Stomach smooth muscle (tissue), 2 donors: Measurements from ENCODE around the gene IRAK2.
A peak's percentile ranks its signal among the peaks of the same experiment; 100 is the strongest.
"Not testable (repeated sequence)": the region's sequence is repeated elsewhere in the genome, so short reads cannot be mapped to it uniquely, and the experiment has no call there.

Experiments
- H3K27ac ChIP-seq: one replicate; pipeline ENCODE4 v1.7.0; 2013; ENCODE audit warnings: mild to moderate bottlenecking, low read length, inconsistent platforms
- H3K27me3 ChIP-seq, 2 donors: one replicate each; pipeline ENCODE4 v1.7.0; 2013; ENCODE audit warnings: low read length in 2 of 2; ENCODE audit not compliant: insufficient read depth in 2 of 2, control insufficient read depth in 1 of 2
- H3K36me3 ChIP-seq, 2 donors: one replicate each; pipeline ENCODE4 v1.7.0; 2013; ENCODE audit warnings: low read length in 2 of 2; ENCODE audit not compliant: control insufficient read depth in 2 of 2, insufficient read depth in 2 of 2
- H3K4me1 ChIP-seq: one replicate; pipeline ENCODE4 v1.7.0; 2013; ENCODE audit warnings: low read length; ENCODE audit not compliant: control insufficient read depth, insufficient read depth
- H3K4me3 ChIP-seq, 2 donors: one replicate each; pipeline ENCODE4 v1.7.0; 2013; ENCODE audit warnings: low read length in 2 of 2
- H3K9ac ChIP-seq, 2 donors: one replicate each; pipeline ENCODE4 v1.7.0; 2013; ENCODE audit warnings: low read length in 2 of 2, mild to moderate bottlenecking in 1 of 2
- H3K9me3 ChIP-seq, 2 donors: one replicate each; pipeline ENCODE4 v1.7.0; 2013; ENCODE audit warnings: low read length in 2 of 2; ENCODE audit not compliant: control insufficient read depth in 2 of 2
- donor health status: healthy.
- donor health status: Pancreatic carcinoma.

Gene IRAK2, protein sequence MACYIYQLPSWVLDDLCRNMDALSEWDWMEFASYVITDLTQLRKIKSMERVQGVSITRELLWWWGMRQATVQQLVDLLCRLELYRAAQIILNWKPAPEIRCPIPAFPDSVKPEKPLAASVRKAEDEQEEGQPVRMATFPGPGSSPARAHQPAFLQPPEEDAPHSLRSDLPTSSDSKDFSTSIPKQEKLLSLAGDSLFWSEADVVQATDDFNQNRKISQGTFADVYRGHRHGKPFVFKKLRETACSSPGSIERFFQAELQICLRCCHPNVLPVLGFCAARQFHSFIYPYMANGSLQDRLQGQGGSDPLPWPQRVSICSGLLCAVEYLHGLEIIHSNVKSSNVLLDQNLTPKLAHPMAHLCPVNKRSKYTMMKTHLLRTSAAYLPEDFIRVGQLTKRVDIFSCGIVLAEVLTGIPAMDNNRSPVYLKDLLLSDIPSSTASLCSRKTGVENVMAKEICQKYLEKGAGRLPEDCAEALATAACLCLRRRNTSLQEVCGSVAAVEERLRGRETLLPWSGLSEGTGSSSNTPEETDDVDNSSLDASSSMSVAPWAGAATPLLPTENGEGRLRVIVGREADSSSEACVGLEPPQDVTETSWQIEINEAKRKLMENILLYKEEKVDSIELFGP

DNA sequence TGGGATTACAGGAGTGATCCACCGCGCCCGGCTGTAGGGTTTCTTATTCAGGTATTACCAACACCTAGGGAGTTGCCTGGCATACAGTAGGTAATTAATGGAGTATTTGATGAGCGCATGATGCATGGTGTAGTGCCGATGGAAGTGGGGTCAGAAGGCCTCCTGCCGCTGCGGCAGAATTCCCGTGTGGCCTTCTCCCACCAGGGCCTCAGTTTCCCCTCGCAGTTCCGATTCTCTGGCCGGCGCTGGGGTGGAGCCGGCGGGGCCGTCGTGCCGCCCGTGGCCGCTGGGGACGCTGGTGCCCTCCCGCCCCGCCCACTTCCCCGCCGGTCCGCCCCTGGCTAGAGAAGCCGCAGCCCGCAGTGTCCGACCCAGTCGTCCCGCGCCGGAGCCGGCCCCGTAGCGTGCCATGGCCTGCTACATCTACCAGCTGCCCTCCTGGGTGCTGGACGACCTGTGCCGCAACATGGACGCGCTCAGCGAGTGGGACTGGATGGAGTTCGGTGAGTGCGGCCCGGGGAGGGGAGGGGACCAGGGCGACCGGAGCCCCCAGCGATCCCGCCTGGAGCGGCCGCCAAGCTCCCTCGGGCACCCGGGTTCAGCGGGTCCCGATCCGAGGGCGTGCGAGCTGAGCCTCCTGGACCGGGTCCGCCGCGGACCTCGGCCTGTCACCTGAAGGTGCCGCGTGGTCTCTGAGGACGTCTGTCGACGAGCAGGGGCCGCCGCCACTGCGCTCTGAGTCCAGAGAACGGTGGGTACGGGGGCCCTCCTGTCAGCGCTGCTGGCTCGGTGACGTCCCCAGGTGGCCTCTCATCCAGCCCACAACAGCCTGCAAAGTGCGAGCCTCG is at the start of gene IRAK2:
Gene IRAK2, plus strand, starts transcription at position 374 of the 848 bp plus-strand sequence. Its CDS starts 36 bp downstream, at position 410.
- no peak within 1 kb of the TSS for H3K27ac ChIP-seq
- no peaks in the 10 kb centered on the region for H3K9me3 ChIP-seq
- H3K4me3 ChIP-seq = peak within 1 kb of the TSS; percentile 65 to 89
- H3K27me3 ChIP-seq = no peaks in the 10 kb centered on the region
- peak within 1 kb of the TSS; percentile 74 to 84 for H3K9ac ChIP-seq
- H3K4me1 ChIP-seq = peaks cover 9% of the 10 kb centered on the region
- H3K36me3 ChIP-seq = no peaks in the 10 kb centered on the region

DNA sequence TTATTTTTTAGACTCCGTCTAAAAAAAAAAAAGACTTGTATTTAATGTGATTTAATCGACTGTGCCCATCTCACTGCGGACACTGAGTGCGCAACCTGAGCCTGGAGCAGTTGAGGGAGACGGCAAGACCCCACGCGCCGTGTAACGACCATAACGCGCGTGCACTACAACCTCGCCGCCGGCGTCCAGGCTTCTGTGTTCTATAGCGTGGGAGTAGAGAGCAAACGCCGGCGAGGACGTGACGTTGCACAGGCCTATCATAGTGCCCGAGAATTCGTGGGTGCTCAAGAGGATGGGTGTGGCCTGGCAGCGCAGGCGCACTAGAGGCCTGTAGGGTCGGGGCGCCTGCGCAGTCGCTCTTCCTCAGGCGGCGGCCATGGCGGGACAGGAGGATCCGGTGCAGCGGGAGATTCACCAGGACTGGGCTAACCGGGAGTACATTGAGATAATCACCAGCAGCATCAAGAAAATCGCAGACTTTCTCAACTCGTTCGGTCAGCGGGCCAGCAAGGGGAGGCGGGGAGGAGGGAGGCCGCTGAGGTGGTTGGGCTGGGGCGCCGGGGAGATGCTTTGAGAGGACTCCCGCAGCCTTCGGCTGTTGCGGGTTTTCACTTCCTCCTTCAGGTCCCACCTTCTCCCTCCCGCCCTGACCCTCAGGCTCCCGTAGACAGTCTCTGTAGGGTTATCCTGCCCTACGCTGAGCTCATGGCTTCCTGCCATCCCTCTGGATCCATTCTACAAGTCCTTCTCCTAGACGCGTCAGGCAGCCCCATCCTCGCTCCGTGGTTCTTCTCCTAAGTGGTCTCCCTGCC is 49.2 kb upstream of the IRAK2 start, which contains the start of gene BRK1:
Gene BRK1, plus strand, starts transcription at position 350 of the 812 bp plus-strand sequence. Its CDS starts 27 bp downstream, at position 377.
- no peaks in the 10 kb centered on the region for H3K27me3 ChIP-seq
- H3K36me3 ChIP-seq = peaks cover 0 to 3% of the 10 kb centered on the region in 2 donors
- no peaks in the 10 kb centered on the region for H3K9me3 ChIP-seq
- H3K9ac ChIP-seq = peak within 1 kb of the TSS; percentile 61 to 96
- H3K27ac ChIP-seq = peak within 1 kb of the TSS; percentile 67
- H3K4me3 ChIP-seq = peak within 1 kb of the TSS; percentile 89 to 99
- H3K4me1 ChIP-seq = peaks cover 15% of the 10 kb centered on the region

DNA sequence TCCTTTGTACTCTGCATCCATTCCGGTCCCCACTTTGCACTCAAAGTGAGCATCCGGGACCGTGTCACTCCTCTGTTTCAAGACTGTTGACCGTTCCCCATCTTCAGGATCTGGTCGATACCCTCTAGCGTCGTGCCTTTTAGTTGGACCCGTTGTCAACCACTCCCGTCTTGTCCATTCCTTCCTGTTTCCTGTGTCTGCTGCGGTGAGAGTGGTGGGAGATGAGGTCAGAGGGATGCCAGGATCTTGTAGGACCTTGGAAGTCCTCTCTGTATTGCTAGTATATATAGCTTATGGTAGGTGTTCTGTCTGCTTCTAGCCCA is 48.6 kb upstream of the IRAK2 start:
- Histone ChIP-seq H3K36me3 (peaks cover 0 to 3% of the 10 kb centered on the region in 2 donors), H3K27ac (peak overlapping the region; percentile 67), H3K9me3 (no peaks in the 10 kb centered on the region), H3K4me1 (peaks cover 15% of the 10 kb centered on the region), H3K4me3 (peak overlapping the region; percentile 89 to 99), H3K27me3 (no peaks in the 10 kb centered on the region), H3K9ac (peak overlapping the region; percentile 61 to 96)

DNA sequence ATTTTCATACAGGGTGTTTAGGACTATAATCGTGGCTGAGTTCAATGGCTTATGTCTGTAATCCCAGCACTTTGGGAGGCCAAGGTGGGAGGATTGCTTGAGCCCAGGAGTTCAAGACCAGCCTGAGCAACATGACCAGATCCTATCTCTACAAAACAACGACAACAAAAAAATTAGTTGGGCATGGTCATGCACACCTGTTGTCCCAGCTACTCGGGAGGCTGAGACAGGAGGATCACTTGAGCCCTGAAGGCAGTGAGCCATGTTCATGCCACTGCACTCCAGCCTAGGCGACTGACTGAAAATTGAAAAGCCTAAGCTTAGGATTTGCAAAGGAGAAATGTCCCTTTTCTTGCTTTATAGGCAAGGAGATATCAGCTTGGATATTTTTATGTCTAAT is 47.8 kb upstream of the IRAK2 start:
- H3K9me3 ChIP-seq = no peaks in the 10 kb centered on the region
- H3K9ac ChIP-seq = no peak overlapping the region
- H3K4me3 ChIP-seq = peak overlapping the region; percentile 89 to 99
- H3K27me3 ChIP-seq = no peaks in the 10 kb centered on the region
- H3K36me3 ChIP-seq = peaks cover 0 to 3% of the 10 kb centered on the region in 2 donors
- H3K27ac ChIP-seq = no peak overlapping the region
- H3K4me1 ChIP-seq = peaks cover 15% of the 10 kb centered on the region

DNA sequence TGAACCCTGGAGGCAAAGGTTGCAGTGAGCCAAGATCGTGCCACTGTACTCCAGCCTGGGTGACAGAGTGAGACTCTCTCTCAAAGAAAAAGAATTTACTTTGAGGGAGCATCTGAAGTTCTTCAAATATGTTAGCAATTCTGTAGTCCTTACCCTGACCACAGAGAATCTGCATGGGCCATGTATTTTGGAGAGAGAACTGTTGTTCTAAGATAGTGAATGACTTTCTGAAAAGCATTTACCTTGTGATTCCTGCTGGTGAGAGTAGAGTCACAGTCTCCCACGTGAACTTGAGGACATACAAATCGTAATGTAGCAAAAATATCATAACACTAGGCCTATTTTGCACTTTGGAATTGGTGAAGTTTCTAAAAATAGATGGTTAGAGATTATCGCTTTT is 45.3 kb upstream of the IRAK2 start:
- Histone ChIP-seq H3K36me3 (peaks cover under 1 to 3% of the 10 kb centered on the region in 2 donors), H3K9ac (no peak overlapping the region), H3K27me3 (no peaks in the 10 kb centered on the region), H3K4me1 (peaks cover 15% of the 10 kb centered on the region), H3K27ac (no peak overlapping the region), H3K9me3 (no peaks in the 10 kb centered on the region), H3K4me3 (no peak overlapping the region)

DNA sequence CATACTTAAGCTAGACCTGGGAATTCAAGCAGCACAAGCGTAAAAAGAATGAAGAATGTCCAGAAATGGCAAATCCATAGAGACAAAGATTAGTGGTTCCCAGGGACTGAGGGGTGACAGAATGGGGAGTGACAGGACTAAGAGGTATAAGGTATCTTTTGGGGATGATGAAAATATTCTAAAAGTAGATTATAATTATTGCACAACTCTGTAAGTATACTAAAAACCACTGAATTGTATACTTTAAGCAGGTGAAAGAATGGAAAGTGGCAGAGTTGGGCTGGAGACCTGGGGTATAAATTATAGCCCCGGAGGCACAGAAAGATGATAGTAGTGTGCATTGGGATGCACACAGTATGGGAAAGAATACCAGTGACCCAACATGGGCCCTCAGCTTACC is 43.7 kb upstream of the IRAK2 start:
- Histone ChIP-seq H3K36me3 (peaks cover 5 to 8% of the 10 kb centered on the region in 2 donors), H3K9ac (no peak overlapping the region), H3K4me1 (peaks cover 13% of the 10 kb centered on the region), H3K27me3 (no peaks in the 10 kb centered on the region), H3K27ac (no peak overlapping the region), H3K9me3 (no peaks in the 10 kb centered on the region), H3K4me3 (no peak overlapping the region)

DNA sequence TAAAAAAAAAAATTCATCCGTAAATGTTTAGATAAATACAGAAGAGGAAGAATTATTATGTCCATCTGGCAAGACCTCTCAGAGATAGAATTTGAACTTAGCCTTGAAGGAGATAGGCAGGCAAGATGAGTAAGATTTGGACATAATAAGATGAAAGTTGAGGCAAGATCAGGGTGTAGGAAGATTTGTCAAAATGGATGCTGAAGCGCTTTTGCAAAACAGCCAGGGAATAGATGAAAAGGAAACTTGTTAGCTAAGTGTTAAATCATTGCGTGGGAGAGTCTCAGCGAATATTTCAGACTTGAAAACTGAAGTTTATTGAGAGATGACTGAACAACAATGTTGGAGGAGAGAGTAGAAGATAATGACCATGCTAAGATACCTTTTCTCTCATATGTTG is 42.0 kb upstream of the IRAK2 start:
- Histone ChIP-seq H3K27me3 (no peaks in the 10 kb centered on the region), H3K9ac (no peak overlapping the region), H3K4me3 (no peak overlapping the region), H3K9me3 (no peaks in the 10 kb centered on the region), H3K27ac (no peak overlapping the region), H3K36me3 (peaks cover 15 to 16% of the 10 kb centered on the region in 2 donors), H3K4me1 (peaks cover 4% of the 10 kb centered on the region)

DNA sequence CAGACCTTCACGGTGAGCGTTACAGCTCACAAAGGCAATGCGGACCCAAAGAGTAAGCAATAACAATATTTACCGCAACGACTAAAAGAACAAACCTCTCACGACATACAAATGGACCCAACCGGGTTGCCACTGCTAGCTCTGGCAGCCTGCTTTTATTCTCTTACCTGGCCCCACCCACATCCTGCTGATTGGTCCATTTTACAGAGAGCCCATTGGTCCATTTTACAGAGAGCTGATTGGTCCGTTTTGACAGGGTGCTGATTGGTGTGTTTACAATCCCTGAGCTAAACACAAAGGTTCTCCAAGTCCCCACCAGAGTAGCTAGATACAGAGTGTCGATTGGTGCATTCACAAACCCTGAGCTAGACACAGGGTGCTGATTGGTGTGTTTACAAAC is 28.8 kb upstream of the IRAK2 start:
- H3K9ac ChIP-seq, H3K4me1 ChIP-seq, H3K27me3 ChIP-seq, H3K36me3 ChIP-seq, H3K27ac ChIP-seq, H3K4me3 ChIP-seq, H3K9me3 ChIP-seq: not testable (repeated sequence)

DNA sequence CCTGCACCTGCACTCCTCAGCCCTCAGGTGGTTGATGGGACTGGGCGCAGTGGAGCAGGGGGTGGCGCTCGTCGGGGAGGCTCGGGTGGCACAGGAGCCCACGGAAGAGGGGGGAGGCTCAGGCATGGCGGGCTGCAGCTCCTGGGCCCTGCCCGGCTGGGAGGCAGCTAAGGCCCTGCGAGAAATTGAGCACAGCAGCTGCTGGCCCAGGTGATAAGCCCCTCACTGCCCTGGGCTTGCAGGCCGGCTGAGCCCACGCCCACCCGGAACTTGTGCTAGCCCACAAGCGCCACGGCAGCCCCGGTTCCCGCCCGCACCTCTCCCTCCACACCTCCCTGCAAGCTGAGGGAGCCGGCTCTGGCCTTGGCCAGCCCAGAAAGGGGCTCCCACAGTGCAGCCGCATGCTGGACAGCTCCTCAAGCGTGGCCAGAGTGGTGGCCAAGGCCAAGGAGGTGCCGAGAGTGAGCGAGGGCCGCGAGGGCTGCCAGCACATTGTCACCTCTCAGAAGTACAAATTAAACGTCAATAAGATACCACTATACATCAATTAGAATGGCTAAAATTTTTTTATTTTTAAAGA is 28.2 kb upstream of the IRAK2 start:
- no peak overlapping the region for H3K4me3 ChIP-seq
- H3K9ac ChIP-seq = no peak overlapping the region
- no peaks in the 10 kb centered on the region for H3K36me3 ChIP-seq
- H3K9me3 ChIP-seq = no peaks in the 10 kb centered on the region
- no peaks in the 10 kb centered on the region for H3K27me3 ChIP-seq
- no peak overlapping the region for H3K27ac ChIP-seq
- H3K4me1 ChIP-seq = peaks cover 4% of the 10 kb centered on the region

DNA sequence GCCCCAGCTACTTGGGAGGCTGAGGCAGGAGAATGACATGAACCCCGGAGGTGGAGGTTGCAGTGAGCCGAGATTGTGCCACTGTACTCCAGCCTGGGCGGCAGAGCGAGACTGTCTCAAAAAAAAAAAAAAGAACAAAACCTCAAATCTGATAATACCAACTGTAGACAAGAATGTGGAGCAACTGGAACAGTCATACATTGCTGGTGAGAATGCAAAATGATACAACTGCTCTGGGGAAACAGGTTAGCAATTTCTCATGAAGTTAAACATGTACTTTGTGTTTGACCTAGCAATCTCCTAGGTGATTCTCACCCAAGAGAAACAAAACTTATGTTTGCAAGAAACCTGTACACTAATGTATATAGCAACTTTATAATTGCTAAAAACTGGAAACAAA is 27.5 kb upstream of the IRAK2 start:
- Histone ChIP-seq H3K4me3 (no peak overlapping the region), H3K4me1 (peaks cover 4% of the 10 kb centered on the region), H3K36me3 (no peaks in the 10 kb centered on the region), H3K9me3 (no peaks in the 10 kb centered on the region), H3K27ac (no peak overlapping the region), H3K27me3 (no peaks in the 10 kb centered on the region), H3K9ac (no peak overlapping the region)
